22Rv1 (cell line): ENCODE results near the gene GHRH.

Experiments used
- CTCF ChIP-seq: fragments of 450-650 bp; IDR thresholded peaks from 2 replicates; pipeline ENCODE4 v1.5.1; 2017; ENCODE audit warnings: mild to moderate bottlenecking
- ZFX ChIP-seq: fragments of 450-650 bp; IDR thresholded peaks from 2 replicates; pipeline ENCODE4 v1.6.1; 2017; ENCODE audit warnings: antibody characterized with exemption, borderline replicate concordance

- TF ChIP-seq CTCF = no peak
- TF ChIP-seq ZFX = no peak
These were observed 9.2 kb upstream of the GHRH start for GRCh38 chr20:37270576-37271420.
